GM12878 (cell line): ENCODE data around the gene SNAPC2.

Source experiments
- FOS ChIP-seq: IDR thresholded peaks from 3 replicates; pipeline ENCODE4 v1.6.1; 2011; ENCODE audit warnings: borderline replicate concordance; ENCODE audit not compliant: insufficient read length; ENCODE audit errors: extremely low read depth
- MYC ChIP-seq: IDR thresholded peaks from 2 replicates; pipeline ENCODE4 v1.6.1; 2011; ENCODE audit warnings: mild to moderate bottlenecking, low read length, moderate library complexity, inconsistent platforms; ENCODE audit not compliant: insufficient read depth, insufficient replicate concordance, insufficient read length, severe bottlenecking

DNA sequence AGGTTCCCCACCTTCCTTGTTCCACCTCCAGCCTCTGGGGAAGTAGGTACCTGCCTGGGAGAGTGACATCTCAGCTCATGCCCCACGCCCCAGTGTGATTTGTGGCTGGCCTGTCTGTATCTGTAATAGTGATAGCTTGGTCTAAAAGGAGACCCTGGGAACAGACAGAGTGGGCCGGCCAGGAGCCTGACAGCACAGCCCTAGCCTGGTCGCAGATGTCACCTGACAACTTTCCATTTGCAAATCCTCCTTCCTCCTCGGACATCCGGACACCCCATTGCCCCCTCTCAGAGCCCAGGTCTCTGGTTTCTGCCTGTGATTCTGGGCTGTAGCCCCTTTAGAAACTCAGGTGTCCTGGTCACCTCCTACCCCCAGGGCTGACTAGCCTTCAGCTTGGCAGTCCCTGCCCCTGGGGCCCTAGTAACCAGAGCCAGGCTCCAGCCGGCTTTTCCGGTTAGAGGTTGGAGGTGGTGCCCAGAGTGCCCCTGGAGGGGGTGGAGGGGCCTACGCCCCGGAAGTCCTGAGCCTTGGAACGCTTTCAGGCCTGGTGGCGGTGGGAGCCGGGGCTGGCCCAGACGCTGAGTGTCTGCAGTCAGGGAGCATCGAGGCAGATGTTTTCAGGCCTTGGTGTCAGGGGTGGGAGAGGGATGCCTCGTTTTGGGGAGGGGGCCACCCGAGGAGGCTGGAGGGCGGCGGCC lies 25.4 kb upstream of the SNAPC2 start:
- TF ChIP-seq MYC: no peak
- TF ChIP-seq FOS: no peak
